Natural killer cell treated with Interleukin-12 subunit alpha and Interleukin-12 subunit beta and Interleukin-15 and Interleukin-18, amount 100 ng/mL, for 72 hours (primary cell): ENCODE measurements around the gene NHLRC1. TPM values are rescaled to one million over a fixed set of nuclear protein-coding genes. Genes with fewer than 3 reads are reported as not detected.

Source experiments
- ATAC-seq, 2 donors: fragments of 150-1000 bp; cut with Tn5 transposase in 1 of 2; sonication (Bioruptor Pico), chemical (Tn5 transposase) in 1 of 2; 2 replicates each; pipeline ENCODE4 v1.10.0; 2021
- DNase-seq: peaks from one replicate; pipeline ENCODE4 v3.0.0; 2022; ENCODE audit warnings: low spot score
- H3K27ac Mint-ChIP-seq, 2 donors: 1 replicate in 1 of 2; 2 replicates in 1 of 2; pipeline ENCODE4 v1.8.0; 2022; ENCODE audit warnings: mixed read lengths in 2 of 2, mild to moderate bottlenecking in 1 of 2, moderate library complexity in 1 of 2
- H3K27me3 Mint-ChIP-seq, 2 donors: 1 replicate in 1 of 2; 2 replicates in 1 of 2; pipeline ENCODE4 v1.8.0; 2022; ENCODE audit warnings: mixed read lengths in 2 of 2
- H3K36me3 Mint-ChIP-seq: one replicate; pipeline ENCODE4 v1.8.0; 2022; ENCODE audit warnings: mixed read lengths
- H3K4me1 Mint-ChIP-seq, 2 donors: 1 replicate in 1 of 2; 2 replicates in 1 of 2; pipeline ENCODE4 v1.8.0; 2022; ENCODE audit warnings: low read depth in 2 of 2, mixed read lengths in 2 of 2, mild to moderate bottlenecking in 1 of 2
- H3K4me3 Mint-ChIP-seq: one replicate; pipeline ENCODE4 v1.8.0; 2022; ENCODE audit warnings: mixed read lengths
- H3K9me3 Mint-ChIP-seq: 2 replicates; pipeline ENCODE4 v1.8.0; 2022; ENCODE audit warnings: mixed read lengths
- total RNA-seq, 2 donors: library from RNA; stranded (reverse); gene quantifications; one replicate each; pipeline ENCODE4 v1.2.3, GENCODE V29; 2022

Gene NHLRC1
- 1 to 10 TPM in 1 of 2 donors, under 1 TPM in 1; 0.25 to 1.3 TPM for total RNA-seq

GRCh38 chr6:18122128-18123093 lies at the start of gene NHLRC1:
NHLRC1 (minus strand) TSS chr6:18122677; CDS start chr6:18122606, 71 bp downstream.
- DNase-seq (peak; percentile 84), ATAC-seq (peak; percentile 99 to 100)
- no peaks in the 10 kb centered on the region for H3K36me3 Mint-ChIP-seq
- H3K9me3 Mint-ChIP-seq = no peaks in the 10 kb centered on the region
- H3K4me1 Mint-ChIP-seq = peaks cover 7 to 8% of the 10 kb centered on the region in 2 donors
- H3K27ac Mint-ChIP-seq = peak within 1 kb of the TSS; percentile 3 to 28
- H3K4me3 Mint-ChIP-seq = peak within 1 kb of the TSS; percentile 89
- H3K27me3 Mint-ChIP-seq = peaks cover 0 to 7% of the 10 kb centered on the region in 2 donors

- DNase-seq = no peak
- no peaks in the 10 kb centered on the region for H3K27me3 Mint-ChIP-seq
- H3K36me3 Mint-ChIP-seq = peaks cover 32% of the 10 kb centered on the region
Observed at GRCh38 chr6:18171871-18172270, 49.4 kb upstream of the NHLRC1 start.

GRCh38 chr6:18168264-18168663 lies 45.8 kb upstream of the NHLRC1 start:
- Mint-ChIP-seq H3K36me3 (peaks cover 16% of the 10 kb centered on the region), H3K27ac (no peak overlapping the region), H3K9me3 (no peaks in the 10 kb centered on the region), H3K4me1 (no peaks in the 10 kb centered on the region), H3K4me3 (no peak overlapping the region), H3K27me3 (no peaks in the 10 kb centered on the region)
- ATAC-seq (no peak), DNase-seq (no peak)

More at GRCh38 chr6:18171871-18172270, 49.4 kb upstream of the NHLRC1 start:
- H3K4me3 Mint-ChIP-seq = no peak overlapping the region
- ATAC-seq = no peak
- no peaks in the 10 kb centered on the region for H3K4me1 Mint-ChIP-seq
- no peaks in the 10 kb centered on the region for H3K9me3 Mint-ChIP-seq
- H3K27ac Mint-ChIP-seq = no peak overlapping the region

DNA sequence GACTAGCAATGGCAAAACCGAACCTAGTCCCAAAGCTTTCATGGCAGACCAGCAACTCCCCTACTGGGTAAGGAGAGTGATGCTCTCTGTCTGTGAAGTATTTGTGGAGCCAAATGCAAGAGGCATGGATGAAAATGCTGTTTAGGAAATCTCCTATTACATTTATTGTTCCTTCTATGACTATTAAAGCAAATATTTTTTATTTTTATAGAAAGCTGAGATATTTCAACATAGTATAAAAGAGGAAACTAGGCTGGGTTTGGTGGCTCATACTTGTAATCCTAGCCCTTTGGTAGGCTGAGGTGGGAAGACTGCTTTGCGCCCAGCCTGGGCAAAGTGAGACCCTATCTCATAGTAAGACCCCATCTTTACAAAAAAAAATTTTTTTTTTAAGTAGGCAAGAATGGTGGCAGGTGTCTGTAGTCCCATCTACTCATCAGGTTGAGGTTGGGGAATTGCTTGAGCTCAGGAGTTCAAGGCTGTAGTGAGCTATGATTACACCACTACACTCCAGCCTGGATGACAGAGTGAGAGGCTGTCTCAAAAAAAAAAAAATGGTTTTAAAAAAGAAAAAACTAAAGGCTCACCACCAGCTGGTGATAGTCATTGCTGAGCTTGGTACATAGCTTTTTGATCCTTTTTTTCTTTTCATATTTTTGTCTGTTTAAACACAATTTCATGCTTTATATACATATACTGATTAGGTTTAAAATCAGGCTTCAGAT lies 44.0 kb upstream of the NHLRC1 start:
- Mint-ChIP-seq H3K27me3 (no peaks in the 10 kb centered on the region), H3K27ac (no peak overlapping the region), H3K36me3 (peaks cover 19% of the 10 kb centered on the region), H3K9me3 (no peaks in the 10 kb centered on the region), H3K4me3 (no peak overlapping the region), H3K4me1 (no peaks in the 10 kb centered on the region)
- no peak for ATAC-seq
- DNase-seq = no peak

DNA sequence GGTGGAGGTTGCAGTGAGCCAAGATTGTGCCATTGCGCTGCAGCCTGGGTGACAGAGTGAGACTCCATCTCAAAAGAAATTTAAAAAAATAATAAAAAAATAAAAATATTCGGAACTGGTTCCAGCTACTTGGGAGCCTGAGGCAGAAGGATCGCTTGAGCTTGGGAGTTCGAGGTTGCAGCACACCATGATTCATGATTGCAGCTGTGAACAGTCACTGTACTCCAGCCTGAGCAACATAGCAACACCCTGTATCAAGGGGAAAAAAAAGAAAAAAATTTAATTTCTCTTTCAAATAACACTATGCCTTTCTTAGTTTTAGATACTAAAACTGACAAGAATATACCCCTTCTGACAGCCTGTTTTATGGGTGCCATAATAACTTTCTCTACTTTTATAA lies 43.3 kb upstream of the NHLRC1 start:
- H3K4me1 Mint-ChIP-seq = no peaks in the 10 kb centered on the region
- DNase-seq = no peak
- peaks cover 21% of the 10 kb centered on the region for H3K36me3 Mint-ChIP-seq
- no peaks in the 10 kb centered on the region for H3K27me3 Mint-ChIP-seq
- no peak overlapping the region for H3K4me3 Mint-ChIP-seq
- H3K9me3 Mint-ChIP-seq = no peaks in the 10 kb centered on the region
- no peak overlapping the region for H3K27ac Mint-ChIP-seq
- ATAC-seq = no peak

- no peak for DNase-seq
- ATAC-seq = no peak
- H3K4me1 Mint-ChIP-seq = no peaks in the 10 kb centered on the region
- H3K9me3 Mint-ChIP-seq = no peaks in the 10 kb centered on the region
- peaks cover 11% of the 10 kb centered on the region for H3K36me3 Mint-ChIP-seq
- H3K27me3 Mint-ChIP-seq = no peaks in the 10 kb centered on the region
- H3K27ac Mint-ChIP-seq = no peak overlapping the region
- no peak overlapping the region for H3K4me3 Mint-ChIP-seq
Observed at GRCh38 chr6:18162401-18162800, 39.9 kb upstream of the NHLRC1 start.

GRCh38 chr6:18161431-18161830 lies 39.0 kb upstream of the NHLRC1 start:
- Mint-ChIP-seq H3K9me3 (no peaks in the 10 kb centered on the region), H3K27ac (peak overlapping the region in 1 of 2 donors; percentile 27), H3K27me3 (no peaks in the 10 kb centered on the region), H3K4me1 (peaks cover under 1% of the 10 kb centered on the region in 2 donors), H3K36me3 (peaks cover 11% of the 10 kb centered on the region), H3K4me3 (no peak overlapping the region)
- no peak for ATAC-seq
- no peak for DNase-seq

DNA sequence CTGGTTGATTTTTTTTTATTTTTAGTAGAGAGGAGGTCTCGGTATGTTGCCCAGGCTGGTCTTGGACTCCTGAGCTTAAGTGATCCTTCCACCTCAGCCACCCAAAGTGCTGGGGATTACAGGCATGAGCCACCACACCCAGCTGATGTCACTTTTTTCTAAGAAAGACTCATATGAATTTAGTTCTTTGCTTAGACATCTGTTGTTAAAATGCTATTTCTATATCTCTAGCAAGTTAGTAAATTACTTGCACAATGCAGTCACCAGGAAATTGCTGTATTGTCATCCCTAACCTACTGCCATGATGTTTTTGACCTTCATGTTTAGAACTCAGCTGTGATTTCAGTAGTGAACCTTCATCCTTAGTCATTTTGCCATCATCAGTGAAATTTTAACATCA lies 38.4 kb upstream of the NHLRC1 start:
- Mint-ChIP-seq H3K27me3 (no peaks in the 10 kb centered on the region), H3K36me3 (peaks cover 11% of the 10 kb centered on the region), H3K9me3 (no peaks in the 10 kb centered on the region), H3K27ac (peak overlapping the region in 1 of 2 donors; percentile 27), H3K4me1 (peaks cover 5 to 6% of the 10 kb centered on the region in 2 donors), H3K4me3 (no peak overlapping the region)
- ATAC-seq (peak in 1 of 2 donors; percentile 24), DNase-seq (no peak)

GRCh38 chr6:18155864-18156421 lies 33.5 kb upstream of the NHLRC1 start:
- DNase-seq (peak; percentile 60), ATAC-seq (no peak)
- Mint-ChIP-seq H3K4me1 (peaks cover 22 to 23% of the 10 kb centered on the region in 2 donors), H3K27ac (peak overlapping the region; percentile 39 to 80), H3K36me3 (peaks cover 5% of the 10 kb centered on the region), H3K9me3 (no peaks in the 10 kb centered on the region), H3K4me3 (peak overlapping the region; percentile 99), H3K27me3 (no peaks in the 10 kb centered on the region)

GRCh38 chr6:18155150-18155863 lies 32.8 kb upstream of the NHLRC1 start, which contains the start of gene KDM1B:
KDM1B (plus strand) TSS chr6:18155422; CDS start chr6:18159896, 4,474 bp downstream.
- Mint-ChIP-seq H3K4me3 (peak within 1 kb of the TSS; percentile 99), H3K27me3 (no peaks in the 10 kb centered on the region), H3K4me1 (peaks cover 22 to 23% of the 10 kb centered on the region in 2 donors), H3K36me3 (peaks cover 5% of the 10 kb centered on the region), H3K27ac (peak within 1 kb of the TSS; percentile 81 to 98), H3K9me3 (no peaks in the 10 kb centered on the region)
- peak; percentile 99 for DNase-seq
- ATAC-seq = peak; percentile 98

DNA sequence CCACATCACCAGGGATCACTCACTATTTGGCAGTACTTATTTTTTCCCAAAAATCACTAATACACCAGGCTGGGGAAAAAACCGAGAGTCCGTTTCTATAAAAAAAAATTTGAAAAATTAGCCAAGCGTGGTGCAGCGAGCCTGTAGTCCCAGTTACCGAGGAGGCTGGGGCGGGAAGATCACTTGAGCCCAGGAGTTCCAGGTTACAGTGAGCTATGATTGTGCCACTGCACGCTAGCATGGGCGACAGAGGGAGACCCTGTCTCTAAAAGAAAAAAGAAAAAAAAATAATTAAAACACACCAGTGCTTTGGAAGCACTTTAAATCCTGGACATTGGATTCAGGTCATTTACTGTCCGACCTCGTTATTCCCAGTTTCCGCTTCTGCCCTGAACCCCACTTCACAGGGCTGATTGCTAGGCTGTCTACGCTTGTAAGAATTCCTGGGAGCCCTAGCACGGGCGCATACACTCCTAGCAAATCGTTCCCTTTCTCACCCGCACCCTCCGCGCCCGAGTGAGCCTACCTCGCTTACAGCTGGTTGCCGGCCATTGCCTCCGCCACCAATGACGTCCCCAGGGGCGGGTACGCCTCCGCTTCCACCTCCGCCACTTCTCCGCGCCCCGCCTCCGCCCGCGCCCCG lies 32.2 kb upstream of the NHLRC1 start, which contains the start of gene TPMT:
TPMT (minus strand) TSS at position 571 of the 643 bp plus-strand sequence. CDS start 5,950 bp downstream, outside the sequence.
- Mint-ChIP-seq H3K36me3 (peaks cover 5% of the 10 kb centered on the region), H3K4me1 (peaks cover 22 to 23% of the 10 kb centered on the region in 2 donors), H3K9me3 (no peaks in the 10 kb centered on the region), H3K27ac (peak within 1 kb of the TSS; percentile 81 to 98), H3K4me3 (peak within 1 kb of the TSS; percentile 99), H3K27me3 (no peaks in the 10 kb centered on the region)
- DNase-seq (no peak), ATAC-seq (peak in 1 of 2 donors; percentile 85)

GRCh38 chr6:18153311-18153703 lies 30.8 kb upstream of the NHLRC1 start:
- H3K9me3 Mint-ChIP-seq = no peaks in the 10 kb centered on the region
- no peaks in the 10 kb centered on the region for H3K27me3 Mint-ChIP-seq
- DNase-seq (no peak), ATAC-seq (no peak)
- peak overlapping the region; percentile 80 to 81 for H3K27ac Mint-ChIP-seq
- H3K4me1 Mint-ChIP-seq = peaks cover 23 to 25% of the 10 kb centered on the region in 2 donors
- H3K36me3 Mint-ChIP-seq = peaks cover 12% of the 10 kb centered on the region
- peak overlapping the region; percentile 71 for H3K4me3 Mint-ChIP-seq
